ENCODE measurements around the gene BMF.

Gene BMF

DNA sequence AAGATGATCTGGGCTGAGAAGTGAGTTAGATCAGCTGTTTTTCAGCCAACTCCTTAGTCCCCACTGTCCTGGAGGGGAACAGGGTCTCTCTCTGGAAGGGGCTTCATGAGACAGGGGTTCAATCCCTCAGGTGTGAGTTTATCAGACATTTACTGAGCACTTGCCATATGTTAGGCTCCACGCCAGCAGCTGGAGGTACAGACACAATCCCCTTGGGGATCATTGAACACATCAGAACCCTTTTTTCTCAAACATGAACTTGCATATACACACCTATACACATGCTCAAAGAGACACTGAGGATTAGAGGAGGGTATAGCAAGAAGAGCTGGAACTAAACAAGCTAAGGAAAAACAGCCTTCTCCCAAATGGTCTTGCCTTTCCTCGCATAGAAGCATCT is 5.5 kb upstream of the BMF start:
- H3K4me1 ChIP-seq (ENCODE audit: control insufficient read depth, insufficient read depth, low read length, poor library complexity, severe bottlenecking): peaks cover 4% of the 10 kb centered on the region
- no peak overlapping the region for H3K4me3 ChIP-seq (ENCODE audit: insufficient read depth, low read depth, low read length, poor library complexity, severe bottlenecking)
- no peak for DNase-seq
- no peaks in the 10 kb centered on the region for H3K9me3 ChIP-seq (ENCODE audit: control insufficient read depth, low read length)
- H3K27ac ChIP-seq (ENCODE audit: insufficient read depth, low read length, poor library complexity, severe bottlenecking): no peak overlapping the region
- no peaks in the 10 kb centered on the region for H3K36me3 ChIP-seq (ENCODE audit: control insufficient read depth, insufficient read depth, low read length)
- no peaks in the 10 kb centered on the region for H3K27me3 ChIP-seq (replicated peaks; ENCODE audit: control insufficient read depth, insufficient read depth, low read length, poor library complexity, severe bottlenecking)

DNA sequence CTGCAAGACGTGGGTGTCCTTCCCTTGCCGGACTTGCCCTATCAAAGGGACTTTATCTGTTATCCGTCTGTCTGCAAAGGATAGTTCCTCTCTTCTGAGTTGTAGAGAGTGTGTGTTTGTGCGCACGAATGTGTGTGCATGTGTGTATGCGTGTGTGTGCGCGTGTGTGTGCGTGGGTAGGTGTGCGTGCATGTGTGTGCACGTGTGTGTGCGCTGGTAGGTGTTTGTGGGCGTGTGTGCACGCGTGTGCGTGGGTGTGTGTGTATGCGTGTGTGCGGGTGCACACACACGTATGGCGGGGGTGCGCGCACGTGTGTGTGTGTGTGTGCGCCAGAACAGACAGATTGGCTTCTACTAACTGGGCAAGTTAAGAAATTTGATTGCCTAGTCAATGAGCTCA is 4.1 kb upstream of the BMF start:
- no peak overlapping the region for H3K4me3 ChIP-seq (ENCODE audit: insufficient read depth, low read depth, low read length, poor library complexity, severe bottlenecking)
- DNase-seq: no peak
- no peaks in the 10 kb centered on the region for H3K36me3 ChIP-seq (ENCODE audit: control insufficient read depth, insufficient read depth, low read length)
- H3K4me1 ChIP-seq (ENCODE audit: control insufficient read depth, insufficient read depth, low read length, poor library complexity, severe bottlenecking): peaks cover 9% of the 10 kb centered on the region
- no peaks in the 10 kb centered on the region for H3K9me3 ChIP-seq (ENCODE audit: control insufficient read depth, low read length)
- H3K27me3 ChIP-seq (replicated peaks; ENCODE audit: control insufficient read depth, insufficient read depth, low read length, poor library complexity, severe bottlenecking): no peaks in the 10 kb centered on the region
- no peak overlapping the region for H3K27ac ChIP-seq (ENCODE audit: insufficient read depth, low read length, poor library complexity, severe bottlenecking)

DNA sequence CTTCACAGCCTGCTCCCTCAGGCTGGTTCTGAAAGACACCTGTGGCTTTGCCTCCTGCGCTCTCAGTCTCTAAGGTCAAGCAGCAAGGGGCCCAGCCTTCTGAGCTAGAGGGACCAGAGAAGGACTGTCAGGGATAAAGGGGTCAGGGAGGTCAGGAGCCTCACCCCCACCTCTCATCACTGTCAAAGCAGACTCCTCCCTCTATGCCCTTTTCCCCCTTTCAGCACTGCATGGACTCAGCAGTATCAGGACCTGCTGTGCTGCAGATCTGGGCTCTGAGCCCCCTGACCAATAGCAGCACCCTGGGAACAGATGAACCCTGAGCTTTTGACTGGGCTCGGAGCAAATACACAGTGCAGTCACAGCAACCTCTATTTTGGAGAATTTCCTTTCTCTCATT is 3.2 kb upstream of the BMF start:
- Histone ChIP-seq H3K4me3 (ENCODE audit: insufficient read depth, low read depth, low read length, poor library complexity, severe bottlenecking) (no peak overlapping the region), H3K27ac (ENCODE audit: insufficient read depth, low read length, poor library complexity, severe bottlenecking) (no peak overlapping the region), H3K36me3 (ENCODE audit: control insufficient read depth, insufficient read depth, low read length) (no peaks in the 10 kb centered on the region), H3K27me3 (replicated peaks; ENCODE audit: control insufficient read depth, insufficient read depth, low read length, poor library complexity, severe bottlenecking) (no peaks in the 10 kb centered on the region), H3K9me3 (ENCODE audit: control insufficient read depth, low read length) (no peaks in the 10 kb centered on the region), H3K4me1 (ENCODE audit: control insufficient read depth, insufficient read depth, low read length, poor library complexity, severe bottlenecking) (peaks cover 14% of the 10 kb centered on the region)
- DNase-seq: no peak

DNA sequence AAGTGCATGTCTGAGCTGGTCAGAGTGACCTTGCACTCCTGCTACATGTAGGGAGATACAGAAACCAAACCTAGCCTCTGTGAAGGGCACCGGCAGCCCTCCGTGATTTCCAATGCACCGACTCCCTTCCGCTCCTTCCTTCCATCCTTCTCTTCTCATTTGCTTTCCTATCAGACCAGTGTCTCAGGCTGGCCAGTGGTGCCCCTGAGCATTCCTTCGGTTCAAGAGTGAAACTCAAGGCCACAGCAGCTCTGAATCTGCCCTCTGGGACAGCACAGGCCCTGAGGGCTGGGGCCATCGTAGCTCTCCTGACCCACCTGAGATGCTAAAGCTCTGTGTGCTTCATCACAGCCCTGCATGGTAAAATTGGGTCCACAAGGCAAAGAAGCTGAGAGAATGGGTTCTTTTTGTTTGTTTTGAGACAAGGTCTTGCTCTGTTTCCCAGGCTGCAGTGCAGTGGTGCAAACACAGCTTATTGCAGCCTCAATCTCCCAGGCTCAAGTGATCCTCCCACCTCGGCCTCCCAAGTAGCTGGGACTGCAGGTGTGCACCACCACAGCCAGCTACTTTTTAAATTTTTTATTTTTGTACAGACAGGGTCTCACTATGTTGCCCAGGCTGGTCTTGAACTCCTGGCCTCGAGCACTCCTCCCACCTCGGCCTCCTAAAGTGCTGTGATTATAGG is 2.3 kb upstream of the BMF start:
- H3K27ac ChIP-seq (ENCODE audit: insufficient read depth, low read length, poor library complexity, severe bottlenecking): no peak overlapping the region
- no peaks in the 10 kb centered on the region for H3K9me3 ChIP-seq (ENCODE audit: control insufficient read depth, low read length)
- H3K4me1 ChIP-seq (ENCODE audit: control insufficient read depth, insufficient read depth, low read length, poor library complexity, severe bottlenecking): peaks cover 14% of the 10 kb centered on the region
- H3K4me3 ChIP-seq (ENCODE audit: insufficient read depth, low read depth, low read length, poor library complexity, severe bottlenecking): no peak overlapping the region
- no peaks in the 10 kb centered on the region for H3K27me3 ChIP-seq (replicated peaks; ENCODE audit: control insufficient read depth, insufficient read depth, low read length, poor library complexity, severe bottlenecking)
- H3K36me3 ChIP-seq (ENCODE audit: control insufficient read depth, insufficient read depth, low read length): no peaks in the 10 kb centered on the region
- DNase-seq: no peak

DNA sequence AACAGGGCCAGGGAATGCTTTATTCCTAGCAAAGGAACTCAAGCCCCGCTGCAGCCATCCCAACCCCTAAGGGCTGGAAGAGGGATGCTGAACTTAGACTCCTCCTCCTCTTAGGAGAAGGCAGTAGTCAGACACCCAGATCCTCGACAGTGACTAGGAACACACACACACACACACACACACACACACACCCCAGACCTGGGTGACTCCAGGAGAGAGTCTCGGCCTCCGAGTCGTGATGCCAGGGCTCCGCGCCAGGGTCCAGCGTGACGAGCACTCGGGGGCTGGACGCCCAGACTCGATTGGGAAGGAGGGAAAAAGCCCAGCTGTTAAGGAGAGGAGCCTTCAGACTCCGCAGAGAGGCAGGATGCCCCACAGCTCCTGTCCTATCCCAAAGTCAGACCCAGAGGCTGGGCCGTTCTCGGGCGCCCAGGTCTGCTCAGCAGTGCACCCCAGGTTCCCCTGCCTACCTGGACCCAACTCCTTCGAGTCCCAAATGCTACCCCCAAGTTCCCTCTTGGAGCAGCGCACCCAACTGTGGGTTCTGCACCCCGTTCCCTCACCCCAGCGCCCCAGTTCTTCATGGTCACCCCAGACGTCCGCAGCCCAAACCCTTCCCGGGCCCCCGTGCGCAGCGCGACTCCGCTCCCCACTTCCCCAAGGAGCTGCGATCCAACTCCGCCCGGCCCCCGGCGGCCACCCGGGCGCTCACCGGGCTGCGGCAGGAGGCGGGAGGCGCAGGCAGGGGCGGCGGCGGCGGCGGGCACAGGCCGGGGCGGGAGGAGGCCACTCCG is 421 bp downstream of the BMF start:
- no peak for DNase-seq
- peak overlapping the region; percentile 69 for H3K4me3 ChIP-seq (ENCODE audit: insufficient read depth, low read depth, low read length, poor library complexity, severe bottlenecking)
- H3K27me3 ChIP-seq (replicated peaks; ENCODE audit: control insufficient read depth, insufficient read depth, low read length, poor library complexity, severe bottlenecking): no peaks in the 10 kb centered on the region
- H3K36me3 ChIP-seq (ENCODE audit: control insufficient read depth, insufficient read depth, low read length): no peaks in the 10 kb centered on the region
- H3K4me1 ChIP-seq (ENCODE audit: control insufficient read depth, insufficient read depth, low read length, poor library complexity, severe bottlenecking): peaks cover 24% of the 10 kb centered on the region
- no peaks in the 10 kb centered on the region for H3K9me3 ChIP-seq (ENCODE audit: control insufficient read depth, low read length)
- no peak overlapping the region for H3K27ac ChIP-seq (ENCODE audit: insufficient read depth, low read length, poor library complexity, severe bottlenecking)

DNA sequence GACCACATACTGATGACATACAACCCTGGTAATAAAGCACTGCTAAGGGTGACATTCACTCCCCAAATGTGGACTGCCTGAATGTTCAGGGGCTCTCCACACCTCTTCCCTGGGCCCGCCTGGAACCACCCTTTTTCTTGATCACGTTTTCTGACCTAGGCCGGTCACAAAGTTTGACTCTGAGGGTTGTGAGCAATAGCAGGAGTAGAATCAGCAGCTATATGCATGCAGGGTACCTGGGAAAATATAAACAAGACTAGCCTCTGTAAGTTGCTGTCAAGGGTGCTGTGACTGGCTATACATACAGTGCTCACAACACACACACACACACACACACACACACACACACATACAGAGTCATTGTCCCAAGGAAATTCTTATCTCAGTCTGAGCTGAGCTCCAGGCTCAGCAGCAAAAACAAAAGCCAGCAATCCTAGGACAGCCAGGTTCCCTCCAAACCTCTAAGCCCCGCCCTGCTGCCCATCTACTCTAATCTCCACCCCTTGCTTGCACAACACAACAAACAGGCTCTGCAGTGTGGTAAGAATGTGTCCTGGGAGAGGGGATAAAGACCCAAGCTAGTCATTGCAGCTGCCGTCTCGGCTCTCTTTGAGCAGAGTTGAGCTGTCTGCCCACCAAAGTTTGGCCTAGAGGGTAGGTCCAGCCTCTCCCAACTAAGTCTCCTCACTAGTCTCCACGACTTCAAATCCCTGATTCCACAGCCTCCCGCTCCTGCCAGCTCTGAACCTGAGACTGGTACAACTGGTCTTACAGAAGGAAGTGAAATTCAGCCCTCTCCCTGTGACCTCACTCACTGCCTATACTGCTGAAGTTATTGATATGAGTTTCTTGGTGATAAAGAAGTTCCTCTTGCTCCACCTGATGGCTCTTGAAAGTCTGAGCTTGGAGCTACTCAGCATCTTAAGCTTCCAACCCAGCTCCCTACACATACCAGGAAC is 2.2 kb downstream of the BMF start:
- no peaks in the 10 kb centered on the region for H3K9me3 ChIP-seq (ENCODE audit: control insufficient read depth, low read length)
- no peaks in the 10 kb centered on the region for H3K36me3 ChIP-seq (ENCODE audit: control insufficient read depth, insufficient read depth, low read length)
- no peak overlapping the region for H3K27ac ChIP-seq (ENCODE audit: insufficient read depth, low read length, poor library complexity, severe bottlenecking)
- peaks cover 24% of the 10 kb centered on the region for H3K4me1 ChIP-seq (ENCODE audit: control insufficient read depth, insufficient read depth, low read length, poor library complexity, severe bottlenecking)
- no peak for DNase-seq
- H3K27me3 ChIP-seq (replicated peaks; ENCODE audit: control insufficient read depth, insufficient read depth, low read length, poor library complexity, severe bottlenecking): no peaks in the 10 kb centered on the region
- no peak overlapping the region for H3K4me3 ChIP-seq (ENCODE audit: insufficient read depth, low read depth, low read length, poor library complexity, severe bottlenecking)

DNA sequence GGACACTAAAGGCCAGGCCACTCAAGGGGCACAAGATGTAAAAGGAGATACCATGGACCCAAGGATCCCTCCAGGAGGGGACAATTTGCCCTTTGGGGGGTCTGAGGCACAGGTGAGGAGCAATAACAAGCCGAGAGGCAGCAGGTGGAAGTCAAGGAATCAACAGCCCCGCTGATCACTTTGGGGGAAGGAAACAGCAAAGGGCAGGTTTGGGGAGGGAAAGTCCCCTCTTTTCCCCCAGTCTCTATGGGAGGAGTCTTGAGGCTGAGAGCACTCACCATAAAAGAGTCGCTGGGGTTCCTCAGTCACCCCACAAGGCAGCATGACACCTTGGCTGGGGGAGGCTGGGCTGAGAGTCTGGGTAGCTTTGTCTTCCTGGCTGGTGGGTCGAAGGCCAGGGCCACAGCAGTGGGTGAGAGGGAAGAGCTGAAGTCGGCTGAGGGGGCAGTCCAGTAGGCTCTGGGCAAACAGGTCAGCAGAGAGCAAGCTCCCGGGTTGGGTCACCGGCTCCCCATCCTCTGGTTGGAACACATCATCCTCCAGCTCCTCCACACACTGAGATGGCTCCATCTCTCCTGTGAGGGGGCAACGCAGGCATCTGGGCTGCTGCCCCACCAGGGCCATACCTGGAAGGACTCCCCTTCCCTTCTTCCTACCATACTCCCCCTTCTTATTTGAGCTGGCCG is 3.0 kb downstream of the BMF start:
- H3K36me3 ChIP-seq (ENCODE audit: control insufficient read depth, insufficient read depth, low read length): no peaks in the 10 kb centered on the region
- no peak overlapping the region for H3K27ac ChIP-seq (ENCODE audit: insufficient read depth, low read length, poor library complexity, severe bottlenecking)
- H3K4me3 ChIP-seq (ENCODE audit: insufficient read depth, low read depth, low read length, poor library complexity, severe bottlenecking): no peak overlapping the region
- H3K27me3 ChIP-seq (replicated peaks; ENCODE audit: control insufficient read depth, insufficient read depth, low read length, poor library complexity, severe bottlenecking): no peaks in the 10 kb centered on the region
- H3K9me3 ChIP-seq (ENCODE audit: control insufficient read depth, low read length): no peaks in the 10 kb centered on the region
- peaks cover 28% of the 10 kb centered on the region for H3K4me1 ChIP-seq (ENCODE audit: control insufficient read depth, insufficient read depth, low read length, poor library complexity, severe bottlenecking)
- DNase-seq: peak in 1 of 3 donors; percentile 18

DNA sequence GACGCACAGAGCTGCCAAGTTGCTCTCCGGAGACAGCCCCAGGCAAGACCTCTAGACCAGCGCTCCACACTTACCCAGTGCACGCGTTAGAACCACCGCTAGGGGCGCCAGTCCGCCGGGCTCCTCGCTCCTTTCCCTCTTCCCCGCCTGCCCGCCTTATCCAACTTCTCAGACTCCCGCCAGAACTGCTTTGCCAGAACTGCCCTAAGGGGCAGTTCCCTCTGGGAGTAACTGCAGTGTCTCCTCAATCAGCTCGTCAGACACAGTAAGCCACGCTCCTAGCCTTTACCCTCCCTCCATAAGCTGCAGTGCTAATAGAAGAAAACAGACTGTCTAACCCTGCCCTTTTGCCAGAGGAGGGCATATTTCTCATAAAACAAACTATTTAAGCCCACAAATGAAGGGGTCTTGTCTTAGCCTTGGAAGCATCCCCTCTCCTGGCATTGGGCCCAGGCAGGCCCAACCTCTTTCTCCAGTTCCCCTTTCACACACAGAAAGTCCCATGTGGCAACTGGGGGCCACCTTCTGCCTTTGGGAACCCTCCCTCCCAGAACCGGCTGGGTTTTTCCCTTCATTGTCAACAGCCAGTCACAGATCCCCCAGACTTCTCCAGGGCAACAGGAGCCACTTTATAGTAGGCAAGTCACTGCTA is 3.7 kb downstream of the BMF start:
- Histone ChIP-seq H3K27me3 (replicated peaks; ENCODE audit: control insufficient read depth, insufficient read depth, low read length, poor library complexity, severe bottlenecking) (no peaks in the 10 kb centered on the region), H3K27ac (ENCODE audit: insufficient read depth, low read length, poor library complexity, severe bottlenecking) (no peak overlapping the region), H3K4me3 (ENCODE audit: insufficient read depth, low read depth, low read length, poor library complexity, severe bottlenecking) (peak overlapping the region; percentile 36), H3K36me3 (ENCODE audit: control insufficient read depth, insufficient read depth, low read length) (no peaks in the 10 kb centered on the region), H3K9me3 (ENCODE audit: control insufficient read depth, low read length) (no peaks in the 10 kb centered on the region), H3K4me1 (ENCODE audit: control insufficient read depth, insufficient read depth, low read length, poor library complexity, severe bottlenecking) (peaks cover 28% of the 10 kb centered on the region)
- DNase-seq: peak; percentile 46 to 58 (median 53)

DNA sequence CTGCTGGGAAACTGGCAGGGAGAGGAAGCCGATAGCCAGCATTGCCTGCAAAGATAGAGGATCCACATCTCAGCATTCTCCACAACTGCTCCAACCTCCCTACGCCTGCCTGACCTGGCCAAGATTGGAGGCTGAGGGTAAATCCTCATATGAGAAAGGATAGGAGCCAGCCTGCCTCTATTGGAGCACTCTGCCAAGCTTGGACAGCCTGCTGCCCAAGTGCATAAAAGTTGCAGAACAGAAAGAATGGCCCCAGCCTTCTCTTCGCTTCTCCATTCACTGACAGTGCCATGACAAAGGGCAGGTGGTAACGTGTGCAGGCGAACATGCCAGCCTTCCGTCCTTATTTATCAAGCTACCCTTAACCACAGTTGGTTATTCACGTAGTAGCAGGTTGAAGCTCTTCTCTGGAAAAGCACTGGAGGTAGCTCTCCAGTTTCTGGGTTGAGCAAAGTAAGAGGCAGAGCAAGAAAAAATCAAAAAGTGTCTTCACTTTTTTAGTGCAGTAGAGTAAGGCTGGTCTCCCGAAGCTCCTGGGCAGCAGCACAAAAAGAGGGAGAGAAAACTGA is 4.3 kb downstream of the BMF start:
- Histone ChIP-seq H3K27ac (ENCODE audit: insufficient read depth, low read length, poor library complexity, severe bottlenecking) (no peak overlapping the region), H3K4me1 (ENCODE audit: control insufficient read depth, insufficient read depth, low read length, poor library complexity, severe bottlenecking) (peaks cover 28% of the 10 kb centered on the region), H3K4me3 (ENCODE audit: insufficient read depth, low read depth, low read length, poor library complexity, severe bottlenecking) (no peak overlapping the region), H3K9me3 (ENCODE audit: control insufficient read depth, low read length) (no peaks in the 10 kb centered on the region), H3K36me3 (ENCODE audit: control insufficient read depth, insufficient read depth, low read length) (no peaks in the 10 kb centered on the region), H3K27me3 (replicated peaks; ENCODE audit: control insufficient read depth, insufficient read depth, low read length, poor library complexity, severe bottlenecking) (no peaks in the 10 kb centered on the region)
- no peak for DNase-seq

Measured in effector memory CD4-positive, alpha-beta T cell (primary cell).